AG09319 (cell line): Measurements from ENCODE around the gene ZBTB8A.

Experiments
- DNase-seq: peaks from one replicate; pipeline ENCODE4 v3.0.0-alpha.2; 2010; ENCODE audit warnings: low read depth; ENCODE audit errors: extremely low read depth
- CTCF ChIP-seq: IDR thresholded peaks from 2 replicates; pipeline ENCODE4 v1.5.1; 2011; ENCODE audit warnings: low read depth, mild to moderate bottlenecking, inconsistent platforms, low read length, moderate library complexity

ZBTB8A gene

DNA sequence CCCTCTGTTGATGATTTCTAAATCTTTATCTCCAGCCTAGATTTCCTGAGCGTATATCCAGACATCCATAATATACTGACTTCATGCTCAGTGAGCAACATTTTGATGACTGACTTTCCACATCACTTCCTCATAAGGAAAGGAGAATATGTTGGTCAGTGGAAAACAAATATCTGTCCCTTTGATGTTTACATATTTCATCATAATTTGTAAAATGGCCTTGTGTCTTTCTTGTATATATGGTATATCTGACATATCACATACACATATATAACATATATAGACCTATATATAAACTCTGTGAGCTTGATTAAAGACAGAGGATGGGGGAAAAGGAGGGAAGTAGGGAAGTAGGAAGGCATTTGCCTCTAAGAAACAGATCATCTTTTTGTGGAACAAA is 18.6 kb downstream of the ZBTB8A start:
- DNase-seq, result no peak
- TF ChIP-seq CTCF, result no peak

GRCh38 chr1:32568929-32569328 is 29.7 kb downstream of the ZBTB8A start:
- DNase-seq, result no peak
- TF ChIP-seq CTCF, result no peak

GRCh38 chr1:32580348-32581017 is 41.3 kb downstream of the ZBTB8A start:
- no peak for DNase-seq
- no peak for TF ChIP-seq CTCF

DNA sequence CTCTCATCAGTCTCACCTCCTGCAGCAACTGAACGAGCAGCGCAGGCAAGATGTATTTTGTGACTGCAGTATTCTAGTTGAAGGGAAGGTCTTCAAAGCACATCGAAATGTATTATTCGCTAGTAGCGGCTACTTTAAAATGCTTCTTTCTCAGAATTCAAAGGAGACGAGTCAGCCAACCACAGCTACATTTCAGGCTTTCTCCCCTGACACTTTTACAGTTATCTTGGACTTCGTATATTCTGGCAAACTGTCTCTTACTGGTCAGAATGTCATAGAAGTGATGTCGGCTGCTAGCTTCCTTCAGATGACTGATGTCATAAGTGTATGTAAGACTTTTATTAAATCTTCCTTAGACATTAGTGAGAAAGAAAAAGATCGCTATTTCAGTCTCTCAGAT is 53.7 kb downstream of the ZBTB8A start:
- DNase-seq, result no peak

GRCh38 chr1:32600034-32600433 is 60.8 kb downstream of the ZBTB8A start:
- no peak for DNase-seq

More for the DNA sequence above, 53.7 kb downstream of the ZBTB8A start:
- TF ChIP-seq CTCF, result no peak

GRCh38 chr1:32605711-32606424 is 66.6 kb downstream of the ZBTB8A start:
- no peak for TF ChIP-seq CTCF
- no peak for DNase-seq

More at GRCh38 chr1:32600034-32600433, 60.8 kb downstream of the ZBTB8A start:
- no peak for TF ChIP-seq CTCF
